Tibial nerve (tissue), 4 donors: Measurements from ENCODE around the gene ZBTB16. TPM values are rescaled to one million over a fixed set of nuclear protein-coding genes. Genes with fewer than 3 reads are reported as not detected.
A peak's percentile ranks its signal among the peaks of the same experiment; 100 is the strongest.

ENCODE experiments used
- DNase-seq, 2 donors: peaks; one replicate each; pipeline ENCODE4 v3.0.0-alpha.2; 2019; ENCODE audit warnings: low spot score in 2 of 2
- H3K27ac ChIP-seq, 4 donors: fragments of 200-600 bp; sonication (generic) in 3 of 4; one replicate each; pipeline ENCODE4 v1.5.1; 2017 to 2019; ENCODE audit warnings: mild to moderate bottlenecking in 1 of 4
- H3K27me3 ChIP-seq, 2 donors: fragments of 200-600 bp; sonication (generic) in 1 of 2; one replicate each; pipeline versions ENCODE4 v1.5.1 to v1.6.0; 2017 to 2019
- H3K36me3 ChIP-seq, 3 donors: fragments of 200-600 bp; sonication (generic); one replicate each; pipeline ENCODE4 v1.5.1; 2018 to 2019
- H3K4me1 ChIP-seq, 4 donors: fragments of 200-600 bp; sonication (generic) in 3 of 4; one replicate each; pipeline ENCODE4 v1.5.1; 2017 to 2019
- H3K4me3 ChIP-seq, 4 donors: fragments of 200-600 bp; sonication (generic) in 3 of 4; one replicate each; pipeline ENCODE4 v1.5.1; 2017 to 2019; ENCODE audit warnings: mild to moderate bottlenecking in 1 of 4, moderate library complexity in 1 of 4
- H3K9me3 ChIP-seq, 4 donors: fragments of 200-600 bp; sonication (generic) in 3 of 4; one replicate each; pipeline ENCODE4 v1.5.1; 2017 to 2019
- CTCF ChIP-seq, 5 experiments: fragments of 200-600 bp in 3 of 5; fragments of 450-650 bp in 2 of 5; sonication (generic) in 3 of 5; IDR thresholded peaks; one replicate each; pipeline ENCODE4 v1.5.1; 2016 to 2019; ENCODE audit warnings: antibody characterized with exemption in 5 of 5, mild to moderate bottlenecking in 3 of 5, moderate library complexity in 2 of 5
- EP300 ChIP-seq, 2 donors: sonication (generic); formaldehyde crosslinking; IDR thresholded peaks; one replicate each; pipeline ENCODE4 v1.6.1; 2017; ENCODE audit warnings: antibody characterized with exemption in 2 of 2, mild to moderate bottlenecking in 1 of 2
- POLR2A ChIP-seq, 2 donors: fragments of 450-650 bp; IDR thresholded peaks; one replicate each; pipeline ENCODE4 v1.6.1; 2017; ENCODE audit warnings: antibody characterized with exemption in 2 of 2, mild to moderate bottlenecking in 2 of 2, moderate library complexity in 2 of 2
- WGBS, 2 donors: methylation state at CpG; one replicate each; pipeline ENCODE4 v1.1.5; 2018; 5-methylcytosine and 5-hydroxymethylcytosine counted together
- total RNA-seq, 4 donors: library from RNA; depleted of rRNA; stranded (reverse); fragments of >200 nt; gene quantifications; one replicate each; pipeline ENCODE4 v1.1.0, GENCODE V29; 2016

The ZBTB16 gene
- total RNA-seq, 4 donors from 2014 or later: 405 to 756 (median 580) TPM

- peak overlapping the region in 2 of 4 donors; percentile 3 to 6 for H3K4me3 ChIP-seq
- WGBS, 2 donors: 42 to 43% methylated on average over 15 to 16 of the region's 17 CpGs
- no peaks in the 10 kb centered on the region for H3K9me3 ChIP-seq
- no peak for DNase-seq
- peak overlapping the region; percentile 21 to 83 (median 64) for H3K27ac ChIP-seq
- H3K27me3 ChIP-seq: no peaks in the 10 kb centered on the region
- peaks cover 0 to 56% (median 0%) of the 10 kb centered on the region in 3 donors for H3K36me3 ChIP-seq
- no peak for TF ChIP-seq POLR2A (IDR thresholded peaks at IDR 0.05)
- TF ChIP-seq EP300 (IDR thresholded peaks at IDR 0.05): peak in 1 of 2 donors; percentile 63
- H3K4me1 ChIP-seq: peaks cover 0 to 95% (median 50%) of the 10 kb centered on the region in 4 donors
These were observed 32.2 kb downstream of the ZBTB16 start for GRCh38 chr11:114091516-114092397.

- Histone ChIP-seq H3K36me3 (peaks cover 0 to 49% (median 0%) of the 10 kb centered on the region in 3 donors), H3K4me3 (peak overlapping the region in 1 of 4 donors; percentile 6), H3K27me3 (no peaks in the 10 kb centered on the region), H3K9me3 (no peaks in the 10 kb centered on the region), H3K27ac (peak overlapping the region in 3 of 4 donors; percentile 55 to 83 (median 74)), H3K4me1 (peaks cover 0 to 94% (median 48%) of the 10 kb centered on the region in 4 donors)
- DNase-seq: no peak
- WGBS, 2 donors: 61 to 90% methylated on average over 3 of the region's 3 CpGs
- TF ChIP-seq EP300 (IDR thresholded peaks at IDR 0.05) (no peak), POLR2A (IDR thresholded peaks at IDR 0.05) (no peak), CTCF (IDR thresholded peaks at IDR 0.05) (no peak)
These were observed 33.0 kb downstream of the ZBTB16 start for GRCh38 chr11:114092478-114092877.

- Histone ChIP-seq H3K27me3 (no peaks in the 10 kb centered on the region), H3K9me3 (no peaks in the 10 kb centered on the region), H3K4me3 (no peak overlapping the region), H3K4me1 (peaks cover 0 to 95% (median 48%) of the 10 kb centered on the region in 4 donors), H3K27ac (peak overlapping the region in 2 of 4 donors; percentile 74 to 83), H3K36me3 (peaks cover 0 to 44% (median 0%) of the 10 kb centered on the region in 3 donors)
- WGBS, 2 donors: 52 to 64% methylated on average over 3 of the region's 3 CpGs
- DNase-seq: no peak
- no peak for TF ChIP-seq CTCF (IDR thresholded peaks at IDR 0.05)
- TF ChIP-seq EP300 (IDR thresholded peaks at IDR 0.05): no peak
These were observed 33.4 kb downstream of the ZBTB16 start for GRCh38 chr11:114092953-114093352.

- DNase-seq: no peak
- 94 to 97% methylated on average over 2 to 3 of the region's 3 CpGs for WGBS, 2 donors
- Histone ChIP-seq H3K9me3 (no peaks in the 10 kb centered on the region), H3K4me3 (no peak overlapping the region), H3K27ac (no peak overlapping the region), H3K4me1 (peaks cover 0 to 93% (median 36%) of the 10 kb centered on the region in 4 donors), H3K27me3 (no peaks in the 10 kb centered on the region), H3K36me3 (peaks cover 0 to 36% (median 0%) of the 10 kb centered on the region in 3 donors)
- no peak for TF ChIP-seq POLR2A (IDR thresholded peaks at IDR 0.05)
- no peak for TF ChIP-seq EP300 (IDR thresholded peaks at IDR 0.05)
- no peak for TF ChIP-seq CTCF (IDR thresholded peaks at IDR 0.05)
These were observed 35.0 kb downstream of the ZBTB16 start for GRCh38 chr11:114094516-114094915.

GRCh38 chr11:114095899-114096298, 36.4 kb downstream of the ZBTB16 start:
- no peaks in the 10 kb centered on the region for H3K9me3 ChIP-seq
- no peak for DNase-seq
- H3K4me1 ChIP-seq: peaks cover 0 to 92% (median 23%) of the 10 kb centered on the region in 4 donors
- peaks cover 0 to 45% (median 0%) of the 10 kb centered on the region in 3 donors for H3K36me3 ChIP-seq
- no peak overlapping the region for H3K4me3 ChIP-seq
- WGBS, 2 donors: 58 to 61% methylated on average over 3 of the region's 3 CpGs
- H3K27ac ChIP-seq: peak overlapping the region in 2 of 4 donors; percentile 1 to 16
- TF ChIP-seq POLR2A (IDR thresholded peaks at IDR 0.05) (no peak), EP300 (IDR thresholded peaks at IDR 0.05) (no peak), CTCF (IDR thresholded peaks at IDR 0.05) (no peak)
- H3K27me3 ChIP-seq: no peaks in the 10 kb centered on the region
